ACHN (cell line): ENCODE data around the gene TECPR2.

ENCODE experiments used
- DNase-seq: peaks from one replicate; pipeline ENCODE4 v3.0.0-alpha.2; 2015
- in situ Hi-C: cut with HindIII; loops from 2 replicates; pipeline ENCODE4 v1.10.0; 2017; ENCODE audit warnings: low sequenced_read_pairs, low pct_ligation_motif_present, low pct_unique_long_range_greater_than_20kb

The TECPR2 gene

GRCh38 chr14:102417646-102418045 lies 54.9 kb downstream of the TECPR2 start:
- DNase-seq, result no peak
- in situ Hi-C loops, result no loop called here

DNA sequence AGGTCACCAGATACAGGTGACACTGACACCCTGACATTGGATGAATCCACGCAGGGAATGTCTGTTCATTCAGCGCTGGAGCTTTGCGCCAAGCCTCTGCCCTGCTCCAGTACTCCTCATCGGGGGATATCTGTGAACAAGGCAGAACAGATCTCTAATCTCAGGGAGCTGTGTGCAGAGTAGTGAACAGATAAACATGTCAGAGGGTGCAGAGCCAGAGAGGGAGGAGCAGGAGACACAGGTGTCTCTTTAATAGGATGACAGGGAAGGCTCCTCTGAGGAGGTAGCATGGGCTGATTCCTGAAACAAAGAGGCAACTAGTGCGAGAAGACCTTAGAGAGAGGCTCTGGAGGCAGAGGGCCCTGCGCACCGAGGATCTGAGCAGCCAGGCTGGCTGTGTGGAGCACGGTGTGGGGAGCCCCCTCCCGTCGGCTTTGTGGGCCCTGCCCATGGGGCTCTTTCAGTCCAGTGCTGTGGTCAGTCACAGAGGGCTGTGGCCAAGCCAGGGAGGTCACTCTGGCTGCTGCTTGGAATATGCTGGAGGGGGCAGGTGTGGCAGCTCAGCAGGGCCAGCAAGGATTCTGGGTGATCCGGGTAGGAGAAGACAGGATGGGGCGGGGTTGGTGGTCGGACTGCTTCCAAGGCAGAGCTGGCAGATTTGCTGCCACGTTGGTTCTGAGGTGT lies 55.6 kb downstream of the TECPR2 start:
- in situ Hi-C loops, result no loop called here

GRCh38 chr14:102418853-102419240 lies 56.1 kb downstream of the TECPR2 start:
- in situ Hi-C loops, result no loop called here
- DNase-seq, result no peak

More for the DNA sequence above, 55.6 kb downstream of the TECPR2 start:
- DNase-seq, result no peak

- no peak for DNase-seq
- in situ Hi-C loops, result no loop called here
Observed at GRCh38 chr14:102419276-102419675, 56.5 kb downstream of the TECPR2 start.

GRCh38 chr14:102419716-102420115 lies 57.0 kb downstream of the TECPR2 start:
- no peak for DNase-seq
- in situ Hi-C loops, result no loop called here

- in situ Hi-C loops, result no loop called here
- DNase-seq, result no peak
Observed at GRCh38 chr14:102421411-102422057, 58.8 kb downstream of the TECPR2 start.

DNA sequence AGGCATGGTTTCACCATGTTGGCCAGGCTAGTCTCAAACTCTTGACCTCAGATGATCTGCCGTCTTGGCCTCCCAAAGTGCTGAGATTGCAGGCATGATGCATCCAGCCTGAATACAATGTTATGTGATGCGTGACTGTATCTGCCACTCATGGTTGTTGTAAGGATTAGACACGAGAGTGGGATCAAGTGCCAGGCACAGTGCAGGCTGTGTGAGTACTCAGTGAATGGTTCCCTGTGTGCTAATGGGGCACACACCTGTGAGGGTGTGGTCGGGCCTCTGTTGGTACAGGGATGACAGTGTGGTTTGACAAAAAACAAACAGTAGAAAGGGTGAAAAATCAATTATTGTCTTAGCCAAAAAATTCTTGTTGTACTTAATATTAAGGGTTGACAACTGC lies 61.8 kb downstream of the TECPR2 start:
- no peak for DNase-seq
- in situ Hi-C loops, result no loop called here

- DNase-seq, result no peak
- in situ Hi-C loops, result no loop called here
Observed at GRCh38 chr14:102424923-102425322, 62.2 kb downstream of the TECPR2 start.

DNA sequence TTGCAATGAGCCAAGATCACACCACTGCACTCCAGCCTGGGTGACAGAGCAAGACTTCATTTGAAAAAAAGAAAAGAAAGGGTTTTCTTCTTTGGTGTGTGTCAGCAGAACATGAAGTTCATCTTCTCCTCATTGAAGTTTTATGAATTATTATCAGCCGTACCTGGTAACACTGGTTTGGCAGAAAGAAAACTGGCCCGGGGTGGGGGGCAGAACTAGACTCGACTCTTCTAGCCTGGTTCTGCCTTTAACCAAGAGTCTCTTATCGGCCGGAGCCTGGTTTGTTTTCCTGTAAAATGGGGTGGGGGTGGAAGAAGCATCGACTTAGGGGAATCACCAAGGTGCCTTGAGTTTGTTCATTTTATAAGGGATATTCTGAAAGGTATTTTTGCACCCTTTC lies 64.1 kb downstream of the TECPR2 start:
- in situ Hi-C loops, result no loop called here
- no peak for DNase-seq

DNA sequence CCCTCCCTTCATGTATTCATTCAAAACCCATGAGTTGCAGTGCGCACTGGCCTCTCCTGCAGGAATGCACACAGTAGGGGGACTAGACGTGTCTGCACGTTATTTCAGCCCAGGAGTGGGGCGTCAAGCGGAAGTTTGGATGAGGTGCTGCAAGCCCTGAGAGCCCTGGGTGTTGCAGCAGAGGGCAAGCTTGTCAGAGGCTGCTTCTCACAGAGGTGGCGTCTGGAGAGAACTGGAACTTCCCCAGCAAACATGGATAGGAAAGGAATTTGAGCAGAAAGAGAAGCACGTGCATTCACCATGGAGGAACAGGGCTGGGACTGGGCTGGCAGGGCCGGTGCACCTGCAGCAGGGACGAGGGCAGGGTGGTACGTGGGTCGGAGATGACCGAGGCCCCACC lies 64.9 kb downstream of the TECPR2 start:
- no peak for DNase-seq
- in situ Hi-C loops, result no loop called here

DNA sequence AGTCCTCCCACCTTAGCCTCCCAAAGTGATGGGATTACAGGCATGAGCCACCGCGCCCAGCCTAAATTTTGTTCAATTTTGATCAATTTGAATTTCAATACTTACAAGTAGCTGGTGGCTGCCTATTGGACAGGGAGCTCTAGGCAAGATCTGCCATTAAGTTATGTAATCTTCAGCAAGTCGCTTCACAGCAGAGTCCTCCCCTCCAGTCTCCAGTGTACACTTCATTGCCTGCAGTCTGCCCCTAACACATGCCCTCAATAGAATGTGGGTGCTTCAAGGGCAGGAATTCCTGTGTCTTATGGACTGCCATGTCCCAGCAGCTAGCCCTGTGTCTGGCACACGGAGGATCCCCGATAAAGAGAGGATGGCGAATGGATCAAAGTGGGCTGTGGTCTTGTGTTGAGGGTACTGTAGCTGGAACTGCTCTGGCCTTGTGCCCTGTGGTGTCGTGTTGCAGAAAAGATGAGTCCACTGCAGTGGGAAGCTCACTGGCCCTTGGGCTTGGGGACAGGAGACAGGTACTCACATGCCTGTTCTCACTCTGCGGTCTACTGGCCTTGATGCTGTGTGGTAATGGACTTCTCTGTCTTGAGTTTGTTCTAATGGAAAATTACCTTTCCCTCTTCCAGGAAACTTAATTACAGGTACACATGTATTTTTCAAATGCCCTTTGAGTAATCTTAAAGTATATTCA lies 67.6 kb downstream of the TECPR2 start:
- in situ Hi-C loops, result no loop called here
- no peak for DNase-seq

DNA sequence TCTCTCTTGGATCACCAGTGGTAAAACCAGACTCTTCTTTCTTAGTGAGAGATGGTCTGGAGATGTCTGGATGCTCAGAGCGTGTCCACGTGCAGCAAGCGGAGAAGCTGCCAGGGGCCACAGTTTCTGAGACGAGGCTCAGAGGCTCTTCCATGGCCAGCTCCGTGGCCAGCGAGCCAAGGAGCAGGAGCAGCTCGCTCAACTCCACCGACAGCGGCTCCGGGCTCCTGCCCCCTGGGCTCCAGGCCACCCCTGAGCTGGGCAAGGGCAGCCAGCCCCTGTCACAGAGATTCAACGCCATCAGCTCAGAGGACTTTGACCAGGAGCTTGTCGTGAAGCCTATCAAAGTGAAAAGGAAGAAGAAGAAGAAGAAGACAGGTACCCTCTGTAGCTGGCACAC lies 69.0 kb downstream of the TECPR2 start:
- in situ Hi-C loops, result no loop called here
- DNase-seq, result no peak

- in situ Hi-C loops, result no loop called here
- no peak for DNase-seq
Observed at GRCh38 chr14:102434647-102435175, 72.0 kb downstream of the TECPR2 start.

GRCh38 chr14:102437997-102438915 lies 75.5 kb downstream of the TECPR2 start:
- DNase-seq, result peak; percentile 77
- in situ Hi-C loops, result no loop called here

- no peak for DNase-seq
- in situ Hi-C loops, result no loop called here
Observed at GRCh38 chr14:102439556-102439955, 76.8 kb downstream of the TECPR2 start.

GRCh38 chr14:102440392-102440791 lies 77.7 kb downstream of the TECPR2 start:
- DNase-seq, result no peak
- in situ Hi-C loops, result no loop called here

- in situ Hi-C loops, result no loop called here
- no peak for DNase-seq
Observed at GRCh38 chr14:102442241-102443211, 79.8 kb downstream of the TECPR2 start.

DNA sequence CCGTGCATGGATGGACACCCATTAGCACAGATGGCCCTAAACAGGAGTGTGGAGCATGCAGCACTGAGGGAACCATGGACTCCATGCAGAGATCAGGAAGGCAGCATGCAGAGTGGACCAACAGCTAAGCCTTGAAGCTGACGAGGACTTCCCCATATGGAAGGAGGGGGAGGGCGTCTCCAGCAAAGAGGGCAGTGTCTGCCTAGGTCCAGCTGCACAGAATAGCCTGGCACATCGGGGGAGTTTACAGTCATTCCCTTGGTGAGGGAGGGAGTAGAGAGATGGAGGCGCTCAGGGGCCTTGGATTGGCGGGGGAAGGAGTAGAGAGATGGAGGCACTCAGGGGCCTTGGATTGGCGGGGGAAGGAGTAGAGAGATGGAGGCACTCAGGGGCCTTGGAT lies 82.3 kb downstream of the TECPR2 start:
- no peak for DNase-seq
- in situ Hi-C loops, result no loop called here
